HepG2 (cell line): ENCODE results near the gene HPCAL1. TPM values are rescaled to one million over a fixed set of nuclear protein-coding genes. Genes with fewer than 3 reads are reported as not detected.

ENCODE experiments used
- CAMTA2 ChIP-seq: sonication (generic); formaldehyde crosslinking; IDR thresholded peaks from 2 replicates; pipeline ENCODE4 v1.4.0; 2020; ENCODE audit warnings: mild to moderate bottlenecking, missing genetic modification reagents, borderline replicate concordance
- GZF1 ChIP-seq: sonication (generic); formaldehyde crosslinking; IDR thresholded peaks from 2 replicates; pipeline ENCODE4 v1.5.1; 2020; ENCODE audit warnings: mild to moderate bottlenecking, missing genetic modification reagents
- RBM22 ChIP-seq: fragments of 200-400 bp; formaldehyde crosslinking; optimal IDR thresholded peaks from 2 replicates; pipeline ENCODE3; 2017; ENCODE audit warnings: mild to moderate bottlenecking, low read length, moderate library complexity
- SIN3A ChIP-seq: IDR thresholded peaks from 2 replicates; pipeline ENCODE4 v1.6.1; 2011; ENCODE audit warnings: low read depth, mild to moderate bottlenecking, control low read depth, low read length, borderline replicate concordance
- TARDBP ChIP-seq: sonication (generic); formaldehyde crosslinking; IDR thresholded peaks from 2 replicates; pipeline ENCODE4 v1.8.0; 2022; ENCODE audit warnings: mild to moderate bottlenecking, missing genetic modification reagents
- ZBTB14 ChIP-seq: sonication (generic); formaldehyde crosslinking; IDR thresholded peaks from 2 replicates; pipeline ENCODE4 v1.4.0; 2020; ENCODE audit warnings: missing genetic modification reagents
- ZBTB7B ChIP-seq: sonication (generic); formaldehyde crosslinking; IDR thresholded peaks from 2 replicates; pipeline ENCODE4 v1.4.0; 2020; ENCODE audit warnings: missing genetic modification reagents
- ZNF543 ChIP-seq: sonication (generic); formaldehyde crosslinking; IDR thresholded peaks from 2 replicates; pipeline ENCODE4 v1.4.0; 2020; ENCODE audit warnings: mild to moderate bottlenecking, missing genetic modification reagents
- ZNF616 ChIP-seq: sonication (generic); formaldehyde crosslinking; IDR thresholded peaks from 2 replicates; pipeline ENCODE4 v1.5.0; 2020; ENCODE audit warnings: low read depth, mild to moderate bottlenecking, missing genetic modification reagents
- ZXDC ChIP-seq: sonication (generic); formaldehyde crosslinking; IDR thresholded peaks from 2 replicates; pipeline ENCODE4 v1.5.0; 2020; ENCODE audit warnings: mild to moderate bottlenecking, missing genetic modification reagents
- polyA plus RNA-seq, 8 experiments: library from polyadenylated mRNA; depleted of rRNA in 3 of 8; stranded (reverse) in 7 of 8; unstranded in 1 of 8; fragments of >200 nt; fragmentation: Illumina TruSeq in 4 of 8; extraction: Trizol in 4 of 8; gene quantifications; 2 replicates each; pipeline versions ENCODE4 v1.2.1 to v1.2.3, GENCODE V29; 2011 to 2016; ENCODE audit warnings: low read depth in 4 of 8, missing spikeins in 1 of 8, mixed read lengths in 1 of 8; ENCODE audit not compliant: insufficient read depth in 1 of 8
- total RNA-seq, 5 experiments: library from RNA; depleted of rRNA; stranded (reverse); fragments of >200 nt; fragmentation: Illumina TruSeq; extraction: Trizol; gene quantifications; 2 replicates each; pipeline ENCODE4 v1.2.3, GENCODE V29; 2016; ENCODE audit warnings: low read depth in 1 of 5
- TF ChIP-seq, protein P1 (sequence below): sonication (generic); formaldehyde crosslinking; IDR thresholded peaks from 2 replicates; pipeline ENCODE4 v1.4.0; 2020; ENCODE audit warnings: missing genetic modification reagents, low read depth, mild to moderate bottlenecking, borderline replicate concordance
- TF ChIP-seq, protein P2 (sequence below): sonication (generic); formaldehyde crosslinking; IDR thresholded peaks from 2 replicates; pipeline ENCODE4 v1.4.0; 2020; ENCODE audit warnings: missing genetic modification reagents

The HPCAL1 gene
- total and polyA plus RNA-seq, 2 of the 13 experiments (the other 11 are each of a cell fraction or from before 2014, with no cell fraction given) = 29.5 to 29.9 TPM

GRCh38 chr2:10407841-10408648 lies 105.3 kb downstream of the HPCAL1 start (continued):
- TF ChIP-seq ZBTB14 (CRISPR knock-in tag) (no peak), GZF1 (CRISPR knock-in tag) (no peak), SIN3A (peak; percentile 81; the same call in 1 of the 2 replicates), ZBTB7B (CRISPR knock-in tag) (peak; percentile 69), CAMTA2 (CRISPR knock-in tag) (no peak), ZXDC (0 out of 2 replicates have a peak, but pooled peaks have one; percentile 65), RBM22 (peak; percentile 49), TARDBP (CRISPR knock-in tag) (no peak), ZNF616 (CRISPR knock-in tag) (0 out of 2 replicates have a peak, but pooled peaks have one; percentile 41), ZNF543 (CRISPR knock-in tag) (0 out of 2 replicates have a peak, but pooled peaks have one; percentile 51)
- TF ChIP-seq, protein P1, sequence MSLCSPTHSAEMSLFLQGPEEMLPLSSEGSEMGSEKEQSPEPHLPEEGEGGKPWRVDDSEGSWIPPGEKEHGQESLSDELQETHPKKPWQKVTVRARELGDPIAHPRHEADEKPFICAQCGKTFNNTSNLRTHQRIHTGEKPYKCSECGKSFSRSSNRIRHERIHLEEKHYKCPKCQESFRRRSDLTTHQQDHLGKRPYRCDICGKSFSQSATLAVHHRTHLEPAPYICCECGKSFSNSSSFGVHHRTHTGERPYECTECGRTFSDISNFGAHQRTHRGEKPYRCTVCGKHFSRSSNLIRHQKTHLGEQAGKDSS (CRISPR knock-in tag) = peak; percentile 55; the same call in 1 of the 2 replicates
- TF ChIP-seq, protein P2, sequence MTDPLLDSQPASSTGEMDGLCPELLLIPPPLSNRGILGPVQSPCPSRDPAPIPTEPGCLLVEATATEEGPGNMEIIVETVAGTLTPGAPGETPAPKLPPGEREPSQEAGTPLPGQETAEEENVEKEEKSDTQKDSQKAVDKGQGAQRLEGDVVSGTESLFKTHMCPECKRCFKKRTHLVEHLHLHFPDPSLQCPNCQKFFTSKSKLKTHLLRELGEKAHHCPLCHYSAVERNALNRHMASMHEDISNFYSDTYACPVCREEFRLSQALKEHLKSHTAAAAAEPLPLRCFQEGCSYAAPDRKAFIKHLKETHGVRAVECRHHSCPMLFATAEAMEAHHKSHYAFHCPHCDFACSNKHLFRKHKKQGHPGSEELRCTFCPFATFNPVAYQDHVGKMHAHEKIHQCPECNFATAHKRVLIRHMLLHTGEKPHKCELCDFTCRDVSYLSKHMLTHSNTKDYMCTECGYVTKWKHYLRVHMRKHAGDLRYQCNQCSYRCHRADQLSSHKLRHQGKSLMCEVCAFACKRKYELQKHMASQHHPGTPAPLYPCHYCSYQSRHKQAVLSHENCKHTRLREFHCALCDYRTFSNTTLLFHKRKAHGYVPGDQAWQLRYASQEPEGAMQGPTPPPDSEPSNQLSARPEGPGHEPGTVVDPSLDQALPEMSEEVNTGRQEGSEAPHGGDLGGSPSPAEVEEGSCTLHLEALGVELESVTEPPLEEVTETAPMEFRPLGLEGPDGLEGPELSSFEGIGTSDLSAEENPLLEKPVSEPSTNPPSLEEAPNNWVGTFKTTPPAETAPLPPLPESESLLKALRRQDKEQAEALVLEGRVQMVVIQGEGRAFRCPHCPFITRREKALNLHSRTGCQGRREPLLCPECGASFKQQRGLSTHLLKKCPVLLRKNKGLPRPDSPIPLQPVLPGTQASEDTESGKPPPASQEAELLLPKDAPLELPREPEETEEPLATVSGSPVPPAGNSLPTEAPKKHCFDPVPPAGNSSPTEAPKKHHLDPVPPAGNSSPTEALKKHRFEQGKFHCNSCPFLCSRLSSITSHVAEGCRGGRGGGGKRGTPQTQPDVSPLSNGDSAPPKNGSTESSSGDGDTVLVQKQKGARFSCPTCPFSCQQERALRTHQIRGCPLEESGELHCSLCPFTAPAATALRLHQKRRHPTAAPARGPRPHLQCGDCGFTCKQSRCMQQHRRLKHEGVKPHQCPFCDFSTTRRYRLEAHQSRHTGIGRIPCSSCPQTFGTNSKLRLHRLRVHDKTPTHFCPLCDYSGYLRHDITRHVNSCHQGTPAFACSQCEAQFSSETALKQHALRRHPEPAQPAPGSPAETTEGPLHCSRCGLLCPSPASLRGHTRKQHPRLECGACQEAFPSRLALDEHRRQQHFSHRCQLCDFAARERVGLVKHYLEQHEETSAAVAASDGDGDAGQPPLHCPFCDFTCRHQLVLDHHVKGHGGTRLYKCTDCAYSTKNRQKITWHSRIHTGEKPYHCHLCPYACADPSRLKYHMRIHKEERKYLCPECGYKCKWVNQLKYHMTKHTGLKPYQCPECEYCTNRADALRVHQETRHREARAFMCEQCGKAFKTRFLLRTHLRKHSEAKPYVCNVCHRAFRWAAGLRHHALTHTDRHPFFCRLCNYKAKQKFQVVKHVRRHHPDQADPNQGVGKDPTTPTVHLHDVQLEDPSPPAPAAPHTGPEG (CRISPR knock-in tag) = no peak
